GM18520 (cell line): ENCODE results near the gene RTRAF.

Experiments
- ATAC-seq: cut with Tn5 transposase; IDR thresholded peaks from one replicate; pipeline ENCODE4 v1.9.1; 2021; ENCODE audit not compliant: unreplicated experiment

Gene RTRAF

GRCh38 chr14:52048641-52049204 is 59.4 kb downstream of the RTRAF start:
- no peak for ATAC-seq

GRCh38 chr14:52049271-52049670 is 59.9 kb downstream of the RTRAF start:
- ATAC-seq: no peak

DNA sequence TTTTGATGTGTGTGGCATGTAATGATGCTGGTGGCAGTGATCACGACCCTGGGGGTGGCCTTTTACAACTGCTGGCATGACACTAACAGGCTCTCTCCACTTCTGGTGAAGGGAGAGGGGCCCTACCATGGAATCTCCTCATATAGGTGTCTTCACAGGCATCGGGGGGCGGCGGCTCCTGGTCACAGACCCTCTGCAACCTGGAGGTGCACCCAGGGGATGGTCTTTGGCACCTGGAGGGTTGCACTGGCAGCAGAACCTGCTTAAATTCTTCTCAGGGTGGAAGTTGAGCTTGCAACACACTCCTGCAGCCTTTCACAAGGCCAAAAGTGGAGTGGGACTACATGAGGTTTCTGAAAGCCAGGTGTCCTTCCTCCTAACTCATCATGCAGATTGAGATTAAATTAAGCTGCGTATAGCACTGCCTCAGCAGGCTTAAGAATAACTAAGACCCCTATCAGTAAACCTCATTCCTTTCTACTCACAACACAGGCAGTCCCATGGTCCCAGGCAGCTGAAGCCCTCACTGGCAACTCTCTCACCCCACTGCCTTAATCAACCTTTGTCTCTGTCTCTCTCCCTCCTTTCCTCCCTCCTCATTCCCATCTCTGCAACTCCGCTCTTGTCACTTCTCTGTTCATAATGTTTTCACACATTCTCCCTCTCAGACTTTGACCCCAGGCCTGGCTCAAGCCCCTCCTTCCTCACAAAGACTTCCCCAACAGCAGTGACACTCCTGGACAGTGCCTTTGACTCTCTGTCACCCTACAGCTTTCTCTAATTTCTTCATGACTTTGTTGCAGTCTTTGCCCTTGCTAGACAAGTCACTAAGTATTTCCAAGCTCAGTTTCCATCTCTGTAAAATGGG is 60.6 kb downstream of the RTRAF start:
- ATAC-seq: no peak

DNA sequence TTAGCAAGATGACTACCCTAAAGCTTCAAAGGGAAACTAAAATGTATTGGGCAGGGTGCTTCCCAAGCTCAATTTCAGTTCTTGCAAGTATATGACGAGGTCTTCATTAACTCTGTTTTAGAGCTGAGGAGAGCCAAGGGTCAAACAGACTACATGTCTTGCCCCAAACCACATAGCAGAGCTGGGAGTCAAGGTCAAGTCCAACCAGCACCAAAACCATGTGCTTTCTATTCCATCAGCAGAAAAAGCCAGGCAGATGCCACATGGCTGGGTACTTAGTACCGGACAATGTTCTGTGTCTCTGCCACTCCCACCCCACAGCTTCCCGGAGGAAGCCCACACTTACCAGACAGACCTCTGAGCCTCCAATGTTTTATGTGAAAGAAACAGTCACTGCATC is 61.9 kb downstream of the RTRAF start:
- ATAC-seq: no peak

GRCh38 chr14:52051871-52052270 is 62.5 kb downstream of the RTRAF start:
- ATAC-seq: no peak

- ATAC-seq: no peak
Measured at GRCh38 chr14:52052288-52052943, 63.1 kb downstream of the RTRAF start.

DNA sequence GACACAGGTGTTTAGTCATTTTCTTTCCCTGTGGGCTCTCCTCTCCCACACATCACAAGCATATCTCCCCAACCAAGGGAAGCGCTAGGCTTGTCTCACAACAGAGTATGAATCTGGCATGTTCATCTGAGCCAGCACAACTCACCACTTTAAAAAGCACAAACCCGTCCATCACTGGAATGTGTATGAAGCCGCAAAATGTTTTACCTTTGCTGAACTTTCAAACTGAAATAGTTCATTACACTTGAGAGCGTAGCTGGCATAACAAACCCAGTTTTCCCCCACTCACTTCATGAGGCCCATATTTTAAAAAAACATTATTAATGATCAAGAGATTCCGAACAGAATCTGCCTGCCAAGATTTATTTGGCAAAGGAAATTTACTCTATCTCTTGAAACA is 63.7 kb downstream of the RTRAF start:
- no peak for ATAC-seq

- no peak for ATAC-seq
Measured at GRCh38 chr14:52054678-52055077, 65.3 kb downstream of the RTRAF start.

GRCh38 chr14:52055167-52055566 is 65.8 kb downstream of the RTRAF start:
- no peak for ATAC-seq

DNA sequence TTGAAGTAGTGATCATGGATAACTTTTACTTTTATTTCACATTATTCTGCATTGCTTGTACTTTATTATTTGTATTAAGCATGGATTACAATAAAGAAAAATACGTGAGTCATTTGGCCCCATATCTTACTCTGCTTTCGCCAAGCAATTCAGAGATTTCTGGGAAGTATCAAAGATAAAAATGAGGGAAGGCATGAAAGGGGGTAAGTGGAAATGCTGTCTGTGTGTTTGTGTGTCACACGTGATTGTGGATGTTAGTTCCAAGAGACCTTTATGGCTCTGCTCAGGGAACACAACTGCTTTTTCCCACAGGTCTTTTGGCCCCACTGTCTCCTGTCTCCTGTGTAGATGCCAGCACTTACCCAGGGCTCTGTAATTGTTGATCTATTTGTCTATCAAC is 69.0 kb downstream of the RTRAF start:
- ATAC-seq: no peak

DNA sequence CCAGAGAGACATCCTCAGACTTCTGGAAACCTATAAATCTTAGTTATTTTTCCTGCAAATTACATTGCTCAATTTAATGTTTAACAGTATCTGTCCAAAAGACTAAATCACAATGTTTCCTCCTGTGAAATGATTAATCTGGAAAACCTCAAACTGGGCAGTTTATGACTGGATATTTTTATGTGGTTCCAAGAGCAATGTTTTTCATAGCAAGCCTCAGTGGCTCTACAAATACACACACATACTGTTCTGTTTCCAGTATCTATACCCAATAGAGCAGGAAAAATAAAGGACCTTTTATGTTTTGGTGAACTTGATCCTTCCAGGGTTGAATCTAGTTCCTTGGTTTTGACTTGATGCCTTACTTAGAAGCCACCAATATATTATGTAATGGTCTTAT is 70.3 kb downstream of the RTRAF start:
- no peak for ATAC-seq

DNA sequence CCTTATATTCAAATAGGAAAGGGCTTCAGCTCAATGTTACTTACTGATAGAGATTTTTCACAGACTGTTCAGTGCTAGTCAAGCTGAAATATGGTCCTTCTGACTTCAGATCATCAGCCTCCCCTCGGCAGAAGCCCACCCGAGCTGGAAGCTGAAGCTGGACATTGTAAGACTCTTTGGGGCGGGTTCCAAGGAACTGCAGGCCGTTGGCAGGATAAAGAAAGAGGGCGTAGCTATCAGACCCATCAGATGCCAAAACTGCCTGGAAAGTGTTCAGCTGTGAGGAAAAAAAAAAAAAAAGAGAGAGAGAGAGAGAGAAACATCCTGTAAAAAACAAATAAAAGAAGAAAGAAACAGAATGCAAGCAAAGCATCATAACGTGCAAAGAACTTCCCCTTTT is 70.7 kb downstream of the RTRAF start:
- no peak for ATAC-seq
